Subcutaneous abdominal adipose tissue (tissue), 5 donors: Measurements from ENCODE around the gene NDC80.
"Not testable (repeated sequence)": the region's sequence is repeated elsewhere in the genome, so short reads cannot be mapped to it uniquely, and the experiment has no call there.

ENCODE experiments used
- H3K27ac ChIP-seq: one replicate; pipeline ENCODE4 v1.7.0; 2013; ENCODE audit warnings: low read depth, mild to moderate bottlenecking, inconsistent platforms, low read length, moderate library complexity
- H3K27me3 ChIP-seq, 5 donors: one replicate each; pipeline ENCODE4 v1.7.0; 2013; ENCODE audit warnings: low read length in 5 of 5, inconsistent platforms in 1 of 5; ENCODE audit not compliant: control insufficient read depth in 5 of 5, insufficient read depth in 4 of 5
- H3K36me3 ChIP-seq, 5 donors: one replicate each; pipeline ENCODE4 v1.7.0; 2013; ENCODE audit warnings: low read length in 5 of 5; ENCODE audit not compliant: control insufficient read depth in 5 of 5, insufficient read depth in 5 of 5
- H3K4me1 ChIP-seq, 5 donors: one replicate each; pipeline ENCODE4 v1.7.0; 2013; ENCODE audit warnings: low read length in 5 of 5, mild to moderate bottlenecking in 3 of 5, moderate library complexity in 1 of 5; ENCODE audit not compliant: control insufficient read depth in 5 of 5, insufficient read depth in 5 of 5
- H3K4me3 ChIP-seq, 5 donors: one replicate each; pipeline ENCODE4 v1.7.0; 2013; ENCODE audit warnings: low read length in 5 of 5, low read depth in 1 of 5
- H3K9ac ChIP-seq, 5 donors: one replicate each; pipeline ENCODE4 v1.7.0; 2013; ENCODE audit warnings: low read length in 5 of 5, mild to moderate bottlenecking in 4 of 5, moderate library complexity in 3 of 5
- H3K9me3 ChIP-seq, 5 donors: one replicate each; pipeline ENCODE4 v1.7.0; 2013; ENCODE audit warnings: low read length in 5 of 5; ENCODE audit not compliant: control insufficient read depth in 5 of 5
- donor health status: healthy.
- donor health status: healthy.
- donor health status: healthy.
- donor health status: healthy.
- donor health status: healthy.

NDC80 gene

GRCh38 chr18:2571200-2572170, at the start of gene NDC80, which contains the start of gene METTL4:
Gene NDC80, plus strand, starts transcription at chr18:2571557. Its CDS starts 1,429 bp downstream, at chr18:2572986.
Gene METTL4, minus strand, starts transcription at chr18:2571505. Its CDS starts 4,289 bp downstream, at chr18:2567216.
- peak within 1 kb of the TSS; percentile 99 for H3K27ac ChIP-seq
- no peaks in the 10 kb centered on the region for H3K36me3 ChIP-seq
- H3K4me3 ChIP-seq = peak within 1 kb of the TSS; percentile 82 to 97 (median 90)
- H3K27me3 ChIP-seq = no peaks in the 10 kb centered on the region
- peaks cover 6 to 22% (median 18%) of the 10 kb centered on the region in 5 donors for H3K4me1 ChIP-seq
- H3K9ac ChIP-seq = peak within 1 kb of the TSS; percentile 93 to 100 (median 98)
- H3K9me3 ChIP-seq = no peaks in the 10 kb centered on the region

- H3K27me3 ChIP-seq = no peaks in the 10 kb centered on the region
- H3K4me3 ChIP-seq = no peak overlapping the region
- H3K9ac ChIP-seq = no peak overlapping the region
- no peaks in the 10 kb centered on the region for H3K4me1 ChIP-seq
- peaks cover 0 to 4% (median 0%) of the 10 kb centered on the region in 5 donors for H3K36me3 ChIP-seq
- no peak overlapping the region for H3K27ac ChIP-seq
- no peaks in the 10 kb centered on the region for H3K9me3 ChIP-seq
Observed at GRCh38 chr18:2522112-2522511, 49.2 kb upstream of the NDC80 start.

- not testable (repeated sequence) for H3K36me3 ChIP-seq, H3K9me3 ChIP-seq, H3K27me3 ChIP-seq, H3K9ac ChIP-seq, H3K27ac ChIP-seq, H3K4me1 ChIP-seq, H3K4me3 ChIP-seq
Observed at GRCh38 chr18:2524794-2525198, 46.6 kb upstream of the NDC80 start.

GRCh38 chr18:2526329-2526728, 45.0 kb upstream of the NDC80 start:
- Histone ChIP-seq H3K27ac (no peak overlapping the region), H3K9ac (no peak overlapping the region), H3K4me1 (no peaks in the 10 kb centered on the region), H3K27me3 (no peaks in the 10 kb centered on the region), H3K4me3 (no peak overlapping the region), H3K9me3 (no peaks in the 10 kb centered on the region), H3K36me3 (peaks cover 0 to 2% (median 0%) of the 10 kb centered on the region in 5 donors)

GRCh38 chr18:2529154-2529553, 42.2 kb upstream of the NDC80 start:
- Histone ChIP-seq H3K27me3 (no peaks in the 10 kb centered on the region), H3K9me3 (no peaks in the 10 kb centered on the region), H3K9ac (no peak overlapping the region), H3K4me3 (no peak overlapping the region), H3K4me1 (no peaks in the 10 kb centered on the region), H3K27ac (no peak overlapping the region), H3K36me3 (peaks cover 0 to 2% (median 0%) of the 10 kb centered on the region in 5 donors)

GRCh38 chr18:2531751-2532150, 39.6 kb upstream of the NDC80 start:
- Histone ChIP-seq H3K9ac (no peak overlapping the region), H3K27me3 (no peaks in the 10 kb centered on the region), H3K4me1 (peaks cover 0 to 5% (median 0%) of the 10 kb centered on the region in 5 donors), H3K9me3 (no peaks in the 10 kb centered on the region), H3K36me3 (peaks cover 0 to 9% (median 3%) of the 10 kb centered on the region in 5 donors), H3K27ac (no peak overlapping the region), H3K4me3 (no peak overlapping the region)

GRCh38 chr18:2532797-2533196, 38.6 kb upstream of the NDC80 start:
- Histone ChIP-seq H3K9ac (no peak overlapping the region), H3K27me3 (no peaks in the 10 kb centered on the region), H3K4me1 (peaks cover 0 to 6% (median 0%) of the 10 kb centered on the region in 5 donors), H3K27ac (no peak overlapping the region), H3K4me3 (no peak overlapping the region), H3K9me3 (no peaks in the 10 kb centered on the region), H3K36me3 (peaks cover 0 to 9% (median 3%) of the 10 kb centered on the region in 5 donors)

GRCh38 chr18:2534906-2535305, 36.5 kb upstream of the NDC80 start:
- Histone ChIP-seq H3K9ac (no peak overlapping the region), H3K4me1 (peaks cover 0 to 8% (median 0%) of the 10 kb centered on the region in 5 donors), H3K4me3 (no peak overlapping the region), H3K36me3 (peaks cover 3 to 9% (median 6%) of the 10 kb centered on the region in 5 donors), H3K27ac (no peak overlapping the region), H3K9me3 (no peaks in the 10 kb centered on the region), H3K27me3 (no peaks in the 10 kb centered on the region)

- peaks cover 0 to 8% (median 0%) of the 10 kb centered on the region in 5 donors for H3K4me1 ChIP-seq
- H3K27ac ChIP-seq = no peak overlapping the region
- H3K9ac ChIP-seq = no peak overlapping the region
- H3K36me3 ChIP-seq = peaks cover 3 to 9% (median 6%) of the 10 kb centered on the region in 5 donors
- H3K27me3 ChIP-seq = no peaks in the 10 kb centered on the region
- no peaks in the 10 kb centered on the region for H3K9me3 ChIP-seq
- no peak overlapping the region for H3K4me3 ChIP-seq
Observed at GRCh38 chr18:2535419-2535910, 35.9 kb upstream of the NDC80 start.

GRCh38 chr18:2536063-2536462, 35.3 kb upstream of the NDC80 start:
- Histone ChIP-seq H3K4me3 (no peak overlapping the region), H3K27ac (no peak overlapping the region), H3K9ac (no peak overlapping the region), H3K36me3 (peaks cover 3 to 9% (median 6%) of the 10 kb centered on the region in 5 donors), H3K27me3 (no peaks in the 10 kb centered on the region), H3K4me1 (peaks cover 0 to 8% (median 0%) of the 10 kb centered on the region in 5 donors), H3K9me3 (no peaks in the 10 kb centered on the region)
